Measurements from ENCODE around the gene KAT5. TPM values are rescaled to one million over a fixed set of nuclear protein-coding genes. Genes with fewer than 3 reads are reported as not detected.

Gene KAT5
- 28.3 and 33.3 TPM in 2 replicates for total RNA-seq

GRCh38 chr11:65711785-65712632 is at the start of gene KAT5:
KAT5 (plus strand) TSS chr11:65712252; CDS start chr11:65712268, 16 bp downstream.

GRCh38 chr11:65662799-65663638 is 49.0 kb upstream of the KAT5 start, which contains the start of gene RELA:
RELA (minus strand) TSS chr11:65662916; CDS start chr11:65662832, 84 bp downstream.

GRCh38 chr11:65720211-65720934 is 8.3 kb downstream of the KAT5 start, which contains the start of gene RNASEH2C:
RNASEH2C (minus strand) TSS chr11:65720798; CDS start chr11:65720758, 40 bp downstream.

Other genes with a start within 250 kb of the KAT5 start
- gene MALAT1, start 213.2 kb upstream of the KAT5 start, total RNA-seq, result 11,132 and 13,288 TPM in 2 replicates
- gene SCYL1, start 187.2 kb upstream of the KAT5 start, total RNA-seq, result 91.8 and 103 TPM in 2 replicates
- gene LTBP3, start 153.9 kb upstream of the KAT5 start, total RNA-seq, result 140 and 192 TPM in 2 replicates
- gene ZNRD2, start 141.8 kb upstream of the KAT5 start, total RNA-seq, result 37.7 and 43.6 TPM in 2 replicates
- 27.3 and 34.8 TPM in 2 replicates for gene FAM89B, start 139.7 kb upstream of the KAT5 start, total RNA-seq
- gene EHBP1L1, start 136.2 kb upstream of the KAT5 start, total RNA-seq, result 69.5 and 103 TPM in 2 replicates
- gene KCNK7, start 116.5 kb upstream of the KAT5 start, total RNA-seq, result 0.09 and 0.30 TPM in 2 replicates
- 16.3 and 33.3 TPM in 2 replicates for gene MAP3K11, start 98.0 kb upstream of the KAT5 start, total RNA-seq
- gene PCNX3, start 96.5 kb upstream of the KAT5 start, total RNA-seq, result 17.2 and 35.6 TPM in 2 replicates
- 17.2 and 37.5 TPM in 2 replicates for gene SIPA1, start 74.2 kb upstream of the KAT5 start, total RNA-seq
- gene RELA, start 49.3 kb upstream of the KAT5 start, total RNA-seq, result 18.1 and 22.8 TPM in 2 replicates
- gene RNASEH2C, start 8.5 kb downstream of the KAT5 start, total RNA-seq, result 17.3 and 52.9 TPM in 2 replicates
- gene AP5B1, start 68.7 kb downstream of the KAT5 start, total RNA-seq, result 8.3 and 11.2 TPM in 2 replicates
- not detected in 2 replicates for gene OVOL1, start 74.8 kb downstream of the KAT5 start, total RNA-seq
- 0.92 and 1.8 TPM in 2 replicates for gene SNX32, start 121.7 kb downstream of the KAT5 start, total RNA-seq
- 802 and 1,540 TPM in 2 replicates for gene CFL1, start 145.9 kb downstream of the KAT5 start, total RNA-seq
- 42.3 and 44.8 TPM in 2 replicates for gene MUS81, start 148.2 kb downstream of the KAT5 start, total RNA-seq
- gene EFEMP2, start 160.5 kb downstream of the KAT5 start, total RNA-seq, result 90.3 and 91.1 TPM in 2 replicates
- not detected in 2 replicates for gene CTSW, start 167.6 kb downstream of the KAT5 start, total RNA-seq
- gene FIBP, start 176.2 kb downstream of the KAT5 start, total RNA-seq, result 144 and 150 TPM in 2 replicates
- gene CCDC85B, start 178.4 kb downstream of the KAT5 start, total RNA-seq, result 34.0 and 44.2 TPM in 2 replicates
- gene FOSL1, start 188.1 kb downstream of the KAT5 start, total RNA-seq, result 6.2 and 31.1 TPM in 2 replicates
- gene C11orf68, start 206.8 kb downstream of the KAT5 start, total RNA-seq, result 21.1 and 28.4 TPM in 2 replicates
- 124 and 149 TPM in 2 replicates for gene DRAP1, start 207.2 kb downstream of the KAT5 start, total RNA-seq
- gene TSGA10IP, start 233.2 kb downstream of the KAT5 start, total RNA-seq, result not detected in 2 replicates
- 34.1 and 39.3 TPM in 2 replicates for gene SART1, start 249.5 kb downstream of the KAT5 start, total RNA-seq

Measured in smooth muscle cell of the umbilical artery (primary cell).